OCI-LY7 (cell line): ENCODE results near the gene WNT5A. TPM values are rescaled to one million over a fixed set of nuclear protein-coding genes. Genes with fewer than 3 reads are reported as not detected.

ENCODE experiments used
- BruUV-seq: library from RNA; stranded (reverse); fragments of 400-500 nt; replicated peaks from 2 replicates; lab custom pipeline; 2021; lab: Mats Ljungman, UMichigan
- CTCF ChIA-PET: fragments of 300-600 bp; sonication (Branson Sonifier 250); formaldehyde crosslinking; loops from one replicate; lab custom pipeline; 2022; ENCODE audit warnings: antibody characterized with exemption; ENCODE audit not compliant: unreplicated experiment; lab: Charles Lee
- POLR2A ChIA-PET: fragments of 300-600 bp; sonication (Branson Sonifier 250); formaldehyde crosslinking; loops from one replicate; lab custom pipeline; 2022; ENCODE audit warnings: antibody characterized with exemption; lab: Charles Lee
- DNase-seq: peaks from one replicate; pipeline ENCODE4 v3.0.0-alpha.2; 2015; ENCODE audit warnings: low spot score
- H2AFZ ChIP-seq: fragments of 200-600 bp; sonication (generic), shearing (Covaris generic); 2 replicates; pipeline ENCODE4 v1.6.1; 2014; ENCODE audit warnings: mild to moderate bottlenecking, antibody characterized with exemption, low read length, moderate library complexity
- H3K27ac ChIP-seq: fragments of 200-600 bp; sonication (generic); 2 replicates; pipeline ENCODE4 v1.5.1; 2014; ENCODE audit warnings: mixed run types, low read depth, mild to moderate bottlenecking, moderate library complexity, low read length, inconsistent platforms; ENCODE audit not compliant: poor library complexity, severe bottlenecking
- H3K36me3 ChIP-seq: fragments of 200-600 bp; sonication (generic); 2 replicates; pipeline ENCODE4 v1.6.1; 2014; ENCODE audit warnings: mild to moderate bottlenecking, antibody characterized with exemption, low read length, moderate library complexity, mixed read lengths; ENCODE audit not compliant: insufficient read depth
- H3K4me1 ChIP-seq: fragments of 200-600 bp; sonication (generic); 2 replicates; pipeline ENCODE4 v1.5.1; 2014; ENCODE audit warnings: mild to moderate bottlenecking, low read length; ENCODE audit not compliant: insufficient read depth, poor library complexity, severe bottlenecking
- H3K4me2 ChIP-seq: fragments of 200-600 bp; sonication (generic); 2 replicates; pipeline ENCODE4 v1.6.1; 2014; ENCODE audit warnings: mild to moderate bottlenecking, low read length
- H3K4me3 ChIP-seq: fragments of 200-600 bp; sonication (generic); 2 replicates; pipeline ENCODE4 v1.5.1; 2014; ENCODE audit warnings: mild to moderate bottlenecking, low read depth, low read length; ENCODE audit not compliant: poor library complexity, severe bottlenecking
- H3K79me2 ChIP-seq: fragments of 200-600 bp; sonication (generic); 2 replicates; pipeline ENCODE4 v1.6.1; 2016; ENCODE audit warnings: low read depth, mild to moderate bottlenecking, low read length, moderate library complexity, mixed read lengths; ENCODE audit not compliant: insufficient read depth
- H3K9me2 ChIP-seq: fragments of 200-600 bp; sonication (generic); 2 replicates; pipeline ENCODE4 v1.6.1; 2016; ENCODE audit warnings: mild to moderate bottlenecking, low read length, mixed read lengths; ENCODE audit not compliant: insufficient read depth
- H3K9me3 ChIP-seq: fragments of 200-600 bp; sonication (generic); 2 replicates; pipeline ENCODE4 v1.6.1; 2014; ENCODE audit warnings: mild to moderate bottlenecking, mixed run types, low read length, mixed read lengths
- H4K20me1 ChIP-seq: fragments of 200-600 bp; sonication (generic); 2 replicates; pipeline ENCODE4 v1.6.1; 2014; ENCODE audit warnings: mild to moderate bottlenecking, antibody characterized with exemption, low read length, moderate library complexity, mixed read lengths; ENCODE audit not compliant: insufficient read depth
- EZH2phosphoT487 ChIP-seq: fragments of 200-600 bp; sonication (generic); IDR thresholded peaks from 2 replicates; pipeline ENCODE4 v1.6.1; 2018; ENCODE audit warnings: low read depth, borderline replicate concordance, mild to moderate bottlenecking, mixed run types, antibody characterized with exemption, low read length, moderate library complexity, mixed read lengths
- intact Hi-C: fragments of 100-400 bp; cut with micrococcal nuclease; formaldehyde crosslinking; loops from one replicate; pipeline ENCODE4 v1.10.0; 2022; ENCODE audit not compliant: unreplicated experiment
- total RNA-seq, 2 experiments: library from RNA; depleted of rRNA in 1 of 2; stranded (reverse); fragments of >200 nt in 1 of 2; shearing (Covaris generic) in 1 of 2; gene quantifications; 2 replicates each; pipeline ENCODE4 v1.2.3, GENCODE V29; 2014 to 2022
- TF ChIP-seq, protein P1 (sequence below): fragments of 200-600 bp; sonication (generic); conservative IDR thresholded peaks from 2 replicates; pipeline ENCODE4 v1.5.1; 2014; ENCODE audit warnings: mild to moderate bottlenecking, antibody characterized with exemption, low read length, moderate library complexity, mixed read lengths

The WNT5A gene
- total RNA-seq, 2 experiments from 2014 or later = 4.6 to 18.1 TPM

GRCh38 chr3:55435491-55435890, 51.6 kb downstream of the WNT5A start:
- no peaks in the 10 kb centered on the region for H3K79me2 ChIP-seq
- no peaks in the 10 kb centered on the region for H3K9me2 ChIP-seq
- POLR2A ChIA-PET = no interaction called here
- intact Hi-C loops = loop anchor here (10.0 kb wide), 3 partner anchors 581 to 819 kb away; no protein-coding TSS in a partner anchor
- H2AFZ ChIP-seq = no peak overlapping the region
- no peak for DNase-seq
- BruUV-seq = no TSS peak
- no peaks in the 10 kb centered on the region for H4K20me1 ChIP-seq
- H3K4me3 ChIP-seq = no peak overlapping the region
- TF ChIP-seq EZH2phosphoT487 = no peak
- TF ChIP-seq, protein P1, sequence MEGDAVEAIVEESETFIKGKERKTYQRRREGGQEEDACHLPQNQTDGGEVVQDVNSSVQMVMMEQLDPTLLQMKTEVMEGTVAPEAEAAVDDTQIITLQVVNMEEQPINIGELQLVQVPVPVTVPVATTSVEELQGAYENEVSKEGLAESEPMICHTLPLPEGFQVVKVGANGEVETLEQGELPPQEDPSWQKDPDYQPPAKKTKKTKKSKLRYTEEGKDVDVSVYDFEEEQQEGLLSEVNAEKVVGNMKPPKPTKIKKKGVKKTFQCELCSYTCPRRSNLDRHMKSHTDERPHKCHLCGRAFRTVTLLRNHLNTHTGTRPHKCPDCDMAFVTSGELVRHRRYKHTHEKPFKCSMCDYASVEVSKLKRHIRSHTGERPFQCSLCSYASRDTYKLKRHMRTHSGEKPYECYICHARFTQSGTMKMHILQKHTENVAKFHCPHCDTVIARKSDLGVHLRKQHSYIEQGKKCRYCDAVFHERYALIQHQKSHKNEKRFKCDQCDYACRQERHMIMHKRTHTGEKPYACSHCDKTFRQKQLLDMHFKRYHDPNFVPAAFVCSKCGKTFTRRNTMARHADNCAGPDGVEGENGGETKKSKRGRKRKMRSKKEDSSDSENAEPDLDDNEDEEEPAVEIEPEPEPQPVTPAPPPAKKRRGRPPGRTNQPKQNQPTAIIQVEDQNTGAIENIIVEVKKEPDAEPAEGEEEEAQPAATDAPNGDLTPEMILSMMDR = no peak
- H3K9me3 ChIP-seq = no peaks in the 10 kb centered on the region
- CTCF ChIA-PET = interaction anchor here (0.5 kb wide), 1 partner anchor 583 kb away, joined by 10 read pairs; no protein-coding TSS in a partner anchor
- no peaks in the 10 kb centered on the region for H3K4me1 ChIP-seq
- no peak overlapping the region for H3K4me2 ChIP-seq
- H3K27ac ChIP-seq = no peak overlapping the region
- no peaks in the 10 kb centered on the region for H3K36me3 ChIP-seq

GRCh38 chr3:55434789-55435188, 52.3 kb downstream of the WNT5A start:
- Histone ChIP-seq H4K20me1 (no peaks in the 10 kb centered on the region), H3K4me1 (no peaks in the 10 kb centered on the region), H3K4me3 (no peak overlapping the region), H3K9me2 (no peaks in the 10 kb centered on the region), H3K79me2 (no peaks in the 10 kb centered on the region), H3K36me3 (no peaks in the 10 kb centered on the region), H3K27ac (no peak overlapping the region), H3K4me2 (no peak overlapping the region), H2AFZ (no peak overlapping the region), H3K9me3 (no peaks in the 10 kb centered on the region)
- ChIA-PET CTCF (no interaction called here), POLR2A (interaction anchor here (0.9 kb wide), 1 partner anchor 424 kb away, joined by 3 read pairs; no protein-coding TSS in a partner anchor)
- TF ChIP-seq, protein P1 = peak; percentile 95
- TF ChIP-seq EZH2phosphoT487 = no peak
- intact Hi-C loops = loop anchor here (1.0 to 10.0 kb wide), 5 partner anchors 288 to 820 kb away; no protein-coding TSS in a partner anchor
- BruUV-seq = no TSS peak
- DNase-seq = peak; percentile 71

GRCh38 chr3:55431041-55431440, 56.1 kb downstream of the WNT5A start:
- H3K27ac ChIP-seq = no peak overlapping the region
- H2AFZ ChIP-seq = no peak overlapping the region
- H3K4me1 ChIP-seq = no peaks in the 10 kb centered on the region
- H3K4me2 ChIP-seq = no peak overlapping the region
- H3K9me2 ChIP-seq = no peaks in the 10 kb centered on the region
- no peak for DNase-seq
- ChIA-PET POLR2A (no interaction called here), CTCF (interaction anchor here (0.6 kb wide), 1 partner anchor 579 kb away, joined by 3 read pairs; no protein-coding TSS in a partner anchor)
- no peaks in the 10 kb centered on the region for H4K20me1 ChIP-seq
- no peak overlapping the region for H3K4me3 ChIP-seq
- TF ChIP-seq EZH2phosphoT487 = no peak
- TF ChIP-seq, protein P1 = no peak
- H3K9me3 ChIP-seq = no peaks in the 10 kb centered on the region
- intact Hi-C loops = loop anchor here (10.0 kb wide), 3 partner anchors 576 to 824 kb away; no protein-coding TSS in a partner anchor
- no peaks in the 10 kb centered on the region for H3K36me3 ChIP-seq
- BruUV-seq = no TSS peak
- H3K79me2 ChIP-seq = no peaks in the 10 kb centered on the region
